Measurements from ENCODE around the gene MSL2.
"Not testable (repeated sequence)": the region's sequence is repeated elsewhere in the genome, so short reads cannot be mapped to it uniquely, and the experiment has no call there.

Gene MSL2

GRCh38 chr3:136194409-136195257, 1.5 kb downstream of the MSL2 start:
- TF ChIP-seq POLR2A (IDR thresholded peaks at IDR 0.05; ENCODE audit: low read depth, low read length): no peak
- TF ChIP-seq SPI1 (IDR thresholded peaks at IDR 0.05; ENCODE audit: low read depth, low read length): peak; percentile 44; the same call in 1 of the 2 replicates
- FAIRE-seq (peak; percentile 38), DNase-seq (ENCODE audit: insufficient read length, low spot score) (no peak)

GRCh38 chr3:136193278-136194054, 2.7 kb downstream of the MSL2 start:
- no peak for TF ChIP-seq SPI1 (IDR thresholded peaks at IDR 0.05; ENCODE audit: low read depth, low read length)
- TF ChIP-seq PAX5 (IDR thresholded peaks at IDR 0.05; ENCODE audit: insufficient read depth, low read length, severe bottlenecking): no peak
- no peak for TF ChIP-seq TAF1 (IDR thresholded peaks at IDR 0.05; ENCODE audit: low read depth, low read length)
- no peak for TF ChIP-seq POLR2AphosphoS5 (IDR thresholded peaks at IDR 0.05; ENCODE audit: low read depth, low read length)
- no peak for TF ChIP-seq POLR2A (IDR thresholded peaks at IDR 0.05; ENCODE audit: low read depth, low read length)
- no peak for TF ChIP-seq POU2F2 (IDR thresholded peaks at IDR 0.05; ENCODE audit: low read depth, low read length)
- no peak for FAIRE-seq
- no peak for DNase-seq (ENCODE audit: insufficient read length, low spot score)

- DNase-seq (ENCODE audit: insufficient read length, low spot score) (no peak), FAIRE-seq (no peak)
- no peak for TF ChIP-seq PAX5 (IDR thresholded peaks at IDR 0.05; ENCODE audit: insufficient read depth, low read length, severe bottlenecking)
- no peak for TF ChIP-seq POLR2AphosphoS5 (IDR thresholded peaks at IDR 0.05; ENCODE audit: low read depth, low read length)
- no peak for TF ChIP-seq POLR2A (IDR thresholded peaks at IDR 0.05; ENCODE audit: low read depth, low read length)
- no peak for TF ChIP-seq POU2F2 (IDR thresholded peaks at IDR 0.05; ENCODE audit: low read depth, low read length)
- TF ChIP-seq SPI1 (IDR thresholded peaks at IDR 0.05; ENCODE audit: low read depth, low read length): no peak
- no peak for TF ChIP-seq TAF1 (IDR thresholded peaks at IDR 0.05; ENCODE audit: low read depth, low read length)
Measured at GRCh38 chr3:136192831-136193230, 3.3 kb downstream of the MSL2 start.

- DNase-seq (ENCODE audit: insufficient read length, low spot score); FAIRE-seq: not testable (repeated sequence)
Measured at GRCh38 chr3:136192195-136192594, 3.9 kb downstream of the MSL2 start.

GRCh38 chr3:136189859-136190617, 6.1 kb downstream of the MSL2 start:
- no peak for FAIRE-seq
- TF ChIP-seq TAF1 (IDR thresholded peaks at IDR 0.05; ENCODE audit: low read depth, low read length) (no peak), PAX5 (IDR thresholded peaks at IDR 0.05; ENCODE audit: insufficient read depth, low read length, severe bottlenecking) (no peak), POU2F2 (IDR thresholded peaks at IDR 0.05; ENCODE audit: low read depth, low read length) (no peak), POLR2A (IDR thresholded peaks at IDR 0.05; ENCODE audit: low read depth, low read length) (no peak), POLR2AphosphoS5 (IDR thresholded peaks at IDR 0.05; ENCODE audit: low read depth, low read length) (no peak), SPI1 (IDR thresholded peaks at IDR 0.05; ENCODE audit: low read depth, low read length) (no peak)

GRCh38 chr3:136189043-136189442, 7.1 kb downstream of the MSL2 start:
- DNase-seq (ENCODE audit: insufficient read length, low spot score): no peak
- TF ChIP-seq POLR2A (IDR thresholded peaks at IDR 0.05; ENCODE audit: low read depth, low read length) (no peak), POLR2AphosphoS5 (IDR thresholded peaks at IDR 0.05; ENCODE audit: low read depth, low read length) (no peak), TAF1 (IDR thresholded peaks at IDR 0.05; ENCODE audit: low read depth, low read length) (no peak), POU2F2 (IDR thresholded peaks at IDR 0.05; ENCODE audit: low read depth, low read length) (no peak), PAX5 (IDR thresholded peaks at IDR 0.05; ENCODE audit: insufficient read depth, low read length, severe bottlenecking) (no peak), SPI1 (IDR thresholded peaks at IDR 0.05; ENCODE audit: low read depth, low read length) (no peak)
- no peak for FAIRE-seq

More at GRCh38 chr3:136189859-136190617, 6.1 kb downstream of the MSL2 start:
- no peak for DNase-seq (ENCODE audit: insufficient read length, low spot score)

GRCh38 chr3:136187868-136188267, 8.3 kb downstream of the MSL2 start:
- DNase-seq (ENCODE audit: insufficient read length, low spot score): no peak
- TF ChIP-seq SPI1 (IDR thresholded peaks at IDR 0.05; ENCODE audit: low read depth, low read length) (no peak), PAX5 (IDR thresholded peaks at IDR 0.05; ENCODE audit: insufficient read depth, low read length, severe bottlenecking) (no peak), POU2F2 (IDR thresholded peaks at IDR 0.05; ENCODE audit: low read depth, low read length) (no peak), POLR2A (IDR thresholded peaks at IDR 0.05; ENCODE audit: low read depth, low read length) (no peak), POLR2AphosphoS5 (IDR thresholded peaks at IDR 0.05; ENCODE audit: low read depth, low read length) (no peak), TAF1 (IDR thresholded peaks at IDR 0.05; ENCODE audit: low read depth, low read length) (no peak)
- no peak for FAIRE-seq

GRCh38 chr3:136186846-136187245, 9.3 kb downstream of the MSL2 start:
- TF ChIP-seq POLR2AphosphoS5 (IDR thresholded peaks at IDR 0.05; ENCODE audit: low read depth, low read length) (no peak), TAF1 (IDR thresholded peaks at IDR 0.05; ENCODE audit: low read depth, low read length) (no peak), POU2F2 (IDR thresholded peaks at IDR 0.05; ENCODE audit: low read depth, low read length) (no peak), PAX5 (IDR thresholded peaks at IDR 0.05; ENCODE audit: insufficient read depth, low read length, severe bottlenecking) (no peak), SPI1 (IDR thresholded peaks at IDR 0.05; ENCODE audit: low read depth, low read length) (no peak), POLR2A (IDR thresholded peaks at IDR 0.05; ENCODE audit: low read depth, low read length) (no peak)
- DNase-seq (ENCODE audit: insufficient read length, low spot score): no peak
- FAIRE-seq: no peak

- DNase-seq (ENCODE audit: insufficient read length, low spot score) (no peak), FAIRE-seq (peak; percentile 41)
- 0 out of 2 replicates have a peak, but pooled peaks have one; percentile 5 for TF ChIP-seq SPI1 (IDR thresholded peaks at IDR 0.05; ENCODE audit: low read depth, low read length)
- TF ChIP-seq POLR2A (IDR thresholded peaks at IDR 0.05; ENCODE audit: low read depth, low read length): no peak
Measured at GRCh38 chr3:136186344-136186743, 9.8 kb downstream of the MSL2 start.

Data from GM12891 (cell line).